Mammary epithelial cell (primary cell): ENCODE measurements around the gene RHOB.
"Not testable (repeated sequence)": the region's sequence is repeated elsewhere in the genome, so short reads cannot be mapped to it uniquely, and the experiment has no call there.

Experiments
- EZH2 ChIP-seq: IDR thresholded peaks from 2 replicates; pipeline ENCODE4 v1.6.1; 2012; ENCODE audit warnings: low read length, inconsistent platforms, borderline replicate concordance
- TF ChIP-seq, protein P1 (sequence below), 2 donors: IDR thresholded peaks in 1 of 2; conservative IDR thresholded peaks in 1 of 2; 2 replicates each; pipeline ENCODE4 v1.5.1; 2011 to 2012; ENCODE audit warnings: inconsistent platforms in 2 of 2, low read length in 2 of 2, mild to moderate bottlenecking in 2 of 2, control low read depth in 1 of 2, low read depth in 1 of 2; ENCODE audit not compliant: insufficient read depth in 1 of 2; ENCODE audit errors: extremely low read depth in 1 of 2

DNA sequence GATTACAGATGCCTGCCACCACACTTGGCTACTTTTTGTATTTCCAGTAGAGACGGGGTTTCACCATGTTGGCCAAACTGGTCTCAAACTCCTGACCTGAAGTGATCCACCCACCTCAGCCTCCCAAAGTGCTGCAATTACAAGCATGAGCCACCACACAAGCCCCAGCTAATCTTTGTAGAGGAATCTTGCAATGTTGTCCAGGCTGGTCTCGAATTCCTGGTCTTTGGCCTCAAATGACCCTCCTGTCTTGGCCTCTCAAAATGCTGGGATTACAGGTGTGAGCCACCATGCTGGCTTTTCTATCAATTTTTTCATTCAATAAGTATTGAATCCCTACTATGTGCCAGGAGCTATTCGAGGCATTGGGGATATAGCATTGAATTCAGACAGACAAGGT lies 46.2 kb downstream of the RHOB start:
- TF ChIP-seq, protein P1, sequence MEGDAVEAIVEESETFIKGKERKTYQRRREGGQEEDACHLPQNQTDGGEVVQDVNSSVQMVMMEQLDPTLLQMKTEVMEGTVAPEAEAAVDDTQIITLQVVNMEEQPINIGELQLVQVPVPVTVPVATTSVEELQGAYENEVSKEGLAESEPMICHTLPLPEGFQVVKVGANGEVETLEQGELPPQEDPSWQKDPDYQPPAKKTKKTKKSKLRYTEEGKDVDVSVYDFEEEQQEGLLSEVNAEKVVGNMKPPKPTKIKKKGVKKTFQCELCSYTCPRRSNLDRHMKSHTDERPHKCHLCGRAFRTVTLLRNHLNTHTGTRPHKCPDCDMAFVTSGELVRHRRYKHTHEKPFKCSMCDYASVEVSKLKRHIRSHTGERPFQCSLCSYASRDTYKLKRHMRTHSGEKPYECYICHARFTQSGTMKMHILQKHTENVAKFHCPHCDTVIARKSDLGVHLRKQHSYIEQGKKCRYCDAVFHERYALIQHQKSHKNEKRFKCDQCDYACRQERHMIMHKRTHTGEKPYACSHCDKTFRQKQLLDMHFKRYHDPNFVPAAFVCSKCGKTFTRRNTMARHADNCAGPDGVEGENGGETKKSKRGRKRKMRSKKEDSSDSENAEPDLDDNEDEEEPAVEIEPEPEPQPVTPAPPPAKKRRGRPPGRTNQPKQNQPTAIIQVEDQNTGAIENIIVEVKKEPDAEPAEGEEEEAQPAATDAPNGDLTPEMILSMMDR (conservative IDR thresholded peaks at IDR 0.05 in 1 of 2, IDR thresholded peaks at IDR 0.05 in 1 of 2; ENCODE audit: extremely low read depth in 1 of 2, insufficient read depth in 1 of 2, low read depth in 1 of 2, low read length in 2 of 2), result not testable (repeated sequence)
- not testable (repeated sequence) for TF ChIP-seq EZH2
